ENCODE data around the gene ADAMTSL2. TPM values are rescaled to one million over a fixed set of nuclear protein-coding genes. Genes with fewer than 3 reads are reported as not detected.

Gene ADAMTSL2
- total and polyA plus RNA-seq, 10 donors = 1.6 to 11.7 (median 4.3) TPM

DNA sequence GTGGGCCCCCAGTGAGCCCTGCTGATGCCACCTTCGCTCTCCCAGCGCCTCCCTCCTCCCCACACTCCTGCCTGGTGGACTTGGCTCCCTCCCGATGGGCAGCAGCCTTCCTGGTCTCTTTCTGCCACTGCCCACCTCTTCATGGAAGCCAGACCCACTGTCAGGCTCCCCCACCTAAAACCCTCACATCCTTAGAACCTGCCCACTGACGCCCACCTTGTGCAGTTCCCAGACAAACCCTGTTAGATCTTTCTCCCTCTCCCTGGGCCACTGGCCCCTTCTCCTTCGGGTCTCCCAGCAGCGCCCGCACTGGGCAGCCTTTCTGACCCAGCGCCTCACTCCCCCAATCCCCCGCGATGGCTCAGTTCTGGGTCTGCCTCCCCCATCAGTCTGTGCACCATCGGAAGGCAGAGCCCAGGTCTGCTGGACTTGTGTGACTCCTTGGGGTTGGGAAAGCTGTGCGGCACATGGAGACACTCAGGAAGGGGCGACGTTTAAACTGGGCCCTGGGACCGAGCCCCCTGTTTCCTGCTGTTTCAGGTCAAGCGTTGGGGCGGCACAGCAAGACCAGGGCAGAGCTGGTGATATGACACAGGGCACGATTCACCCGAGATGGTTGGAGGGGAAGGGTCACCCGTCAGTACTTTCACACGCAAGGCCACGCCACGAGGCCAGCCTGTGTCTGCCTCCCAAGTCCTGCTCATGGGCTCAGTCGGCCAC, 27.1 kb upstream of the ADAMTSL2 start:
- H3K4me3 ChIP-seq = no peak overlapping the region
- intact Hi-C loops (cut with DNase I; ENCODE audit: low total_unique reads) = no loop called here
- peaks cover 0 to 38% (median 0%) of the 10 kb centered on the region in 7 donors for H3K27me3 ChIP-seq (replicated peaks in 1 of 7)
- peaks cover 0 to 12% (median 8%) of the 10 kb centered on the region in 8 donors for H3K9me3 ChIP-seq
- DNase-seq = no peak
- H3K36me3 ChIP-seq = no peaks in the 10 kb centered on the region
- H3K27ac ChIP-seq = peak overlapping the region in 5 of 8 donors; percentile 45 to 73 (median 65)
- TF ChIP-seq POLR2A (IDR thresholded peaks at IDR 0.05) (no peak), POLR2AphosphoS5 (IDR thresholded peaks at IDR 0.05) (no peak)
- TF ChIP-seq, protein P1, sequence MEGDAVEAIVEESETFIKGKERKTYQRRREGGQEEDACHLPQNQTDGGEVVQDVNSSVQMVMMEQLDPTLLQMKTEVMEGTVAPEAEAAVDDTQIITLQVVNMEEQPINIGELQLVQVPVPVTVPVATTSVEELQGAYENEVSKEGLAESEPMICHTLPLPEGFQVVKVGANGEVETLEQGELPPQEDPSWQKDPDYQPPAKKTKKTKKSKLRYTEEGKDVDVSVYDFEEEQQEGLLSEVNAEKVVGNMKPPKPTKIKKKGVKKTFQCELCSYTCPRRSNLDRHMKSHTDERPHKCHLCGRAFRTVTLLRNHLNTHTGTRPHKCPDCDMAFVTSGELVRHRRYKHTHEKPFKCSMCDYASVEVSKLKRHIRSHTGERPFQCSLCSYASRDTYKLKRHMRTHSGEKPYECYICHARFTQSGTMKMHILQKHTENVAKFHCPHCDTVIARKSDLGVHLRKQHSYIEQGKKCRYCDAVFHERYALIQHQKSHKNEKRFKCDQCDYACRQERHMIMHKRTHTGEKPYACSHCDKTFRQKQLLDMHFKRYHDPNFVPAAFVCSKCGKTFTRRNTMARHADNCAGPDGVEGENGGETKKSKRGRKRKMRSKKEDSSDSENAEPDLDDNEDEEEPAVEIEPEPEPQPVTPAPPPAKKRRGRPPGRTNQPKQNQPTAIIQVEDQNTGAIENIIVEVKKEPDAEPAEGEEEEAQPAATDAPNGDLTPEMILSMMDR (IDR thresholded peaks at IDR 0.05 in 8 of 11, conservative IDR thresholded peaks at IDR 0.05 in 3 of 11) = no peak
- peaks cover 8 to 42% (median 28%) of the 10 kb centered on the region in 6 donors for H3K4me1 ChIP-seq
- 85 to 94% (median 89%) methylated on average over 24 of the region's 24 CpGs for whole genome bisulfite sequencing, 5 donors

DNA sequence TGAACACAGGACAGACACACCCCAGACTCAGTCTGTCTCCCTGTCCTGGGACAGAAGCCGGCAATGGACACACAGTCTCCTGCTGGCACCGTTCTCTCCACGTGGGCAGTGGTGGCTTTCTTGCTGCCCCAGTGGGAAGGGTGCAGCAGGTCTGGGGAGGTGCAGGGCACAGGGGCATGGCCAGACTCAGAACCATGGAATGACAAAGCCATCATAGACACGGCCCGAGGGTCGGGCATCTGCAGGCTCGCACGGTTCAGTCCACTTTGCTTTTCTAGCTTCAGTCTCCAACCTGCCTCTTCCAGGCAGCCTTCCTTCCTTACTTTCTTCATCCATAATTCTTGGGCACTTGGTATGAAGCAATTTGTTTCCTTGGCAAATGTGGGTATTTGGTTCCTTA, 26.5 kb upstream of the ADAMTSL2 start:
- intact Hi-C loops (cut with DNase I; ENCODE audit: low total_unique reads) = no loop called here

DNA sequence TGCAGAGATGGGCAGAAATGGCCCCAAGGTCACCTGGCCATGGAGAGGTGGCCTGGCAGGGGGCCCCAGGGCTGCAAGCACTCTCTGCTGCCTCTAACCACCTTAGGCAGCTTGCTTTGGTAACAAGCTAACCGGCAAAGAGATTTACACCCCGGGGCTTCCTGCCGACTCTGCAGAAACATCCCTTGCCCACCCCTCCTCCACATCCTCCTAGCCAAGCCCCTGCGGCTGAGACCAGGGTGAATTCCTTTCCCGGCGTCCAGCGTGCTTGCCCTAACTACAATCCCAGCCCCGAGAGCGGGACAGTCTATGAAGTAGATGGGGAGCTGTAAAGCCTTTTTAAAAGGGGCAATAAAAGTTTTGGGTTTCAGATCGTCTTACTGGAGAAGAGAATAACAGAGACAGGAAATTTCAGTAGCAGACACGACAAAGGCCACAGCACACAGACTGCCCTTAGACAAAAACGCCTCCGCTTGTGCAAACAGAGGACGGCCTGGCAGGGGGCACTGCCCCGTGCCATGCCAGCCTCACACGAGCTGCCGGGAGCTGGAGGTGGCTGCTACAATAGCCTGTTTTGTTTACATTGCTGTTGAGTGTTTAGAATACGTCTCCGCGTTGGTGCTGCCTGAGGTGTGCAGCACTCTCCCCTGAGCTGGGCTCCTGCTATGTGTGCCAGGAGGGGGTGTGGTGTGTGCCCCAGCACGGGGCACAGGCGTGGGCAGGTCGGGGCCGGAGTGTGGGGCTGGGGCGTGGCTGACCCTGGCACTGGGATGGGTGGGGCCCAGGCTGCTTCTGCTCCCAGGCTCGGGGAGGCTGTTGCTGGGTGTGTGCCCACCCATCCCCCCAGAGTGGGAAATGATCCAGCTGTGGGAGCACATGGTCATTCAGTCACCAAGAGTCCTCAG, 25.1 kb upstream of the ADAMTSL2 start:
- peaks cover 8 to 42% (median 29%) of the 10 kb centered on the region in 6 donors for H3K4me1 ChIP-seq
- TF ChIP-seq, protein P1 (IDR thresholded peaks at IDR 0.05 in 8 of 11, conservative IDR thresholded peaks at IDR 0.05 in 3 of 11) = no peak
- TF ChIP-seq POLR2A (IDR thresholded peaks at IDR 0.05) (no peak), POLR2AphosphoS5 (IDR thresholded peaks at IDR 0.05) (no peak)
- no peaks in the 10 kb centered on the region for H3K9me3 ChIP-seq
- no peaks in the 10 kb centered on the region for H3K36me3 ChIP-seq
- 1 to 12% (median 11%) methylated on average over 12 to 26 of the region's 26 CpGs for WGBS, 5 donors
- no peak for DNase-seq
- intact Hi-C loops (cut with DNase I; ENCODE audit: low total_unique reads) = no loop called here
- peak overlapping the region in 1 of 8 donors; percentile 16 for H3K4me3 ChIP-seq
- peak overlapping the region in 7 of 8 donors; percentile 29 to 70 (median 58) for H3K27ac ChIP-seq
- peaks cover 0 to 39% (median 0%) of the 10 kb centered on the region in 7 donors for H3K27me3 ChIP-seq (replicated peaks in 1 of 7)

More for the DNA sequence above, 26.5 kb upstream of the ADAMTSL2 start:
- H3K9me3 ChIP-seq = peaks cover 0 to 5% (median 1%) of the 10 kb centered on the region in 8 donors
- DNase-seq = no peak
- H3K4me1 ChIP-seq = peaks cover 8 to 42% (median 28%) of the 10 kb centered on the region in 6 donors
- no peaks in the 10 kb centered on the region for H3K36me3 ChIP-seq
- peak overlapping the region in 1 of 8 donors; percentile 72 for H3K27ac ChIP-seq
- H3K4me3 ChIP-seq = no peak overlapping the region
- H3K27me3 ChIP-seq (replicated peaks in 1 of 7) = peaks cover 0 to 38% (median 0%) of the 10 kb centered on the region in 7 donors
- 86 to 95% (median 89%) methylated on average over 8 of the region's 8 CpGs for WGBS, 5 donors
- TF ChIP-seq, protein P1 (IDR thresholded peaks at IDR 0.05 in 8 of 11, conservative IDR thresholded peaks at IDR 0.05 in 3 of 11) = no peak
- no peak for TF ChIP-seq POLR2A (IDR thresholded peaks at IDR 0.05)
- TF ChIP-seq POLR2AphosphoS5 (IDR thresholded peaks at IDR 0.05) = no peak

All from spleen (tissue), 11 donors.